Panc1 (cell line): ENCODE measurements around the gene NPC1L1. TPM values are rescaled to one million over a fixed set of nuclear protein-coding genes. Genes with fewer than 3 reads are reported as not detected.

Experiments used
- ATAC-seq: fragments of 200-7000 bp; cut with Tn5 transposase; 2 replicates; pipeline ENCODE4 v1.9.1; 2020; ENCODE audit warnings: mild to moderate bottlenecking, moderate library complexity
- BruUV-seq: library from RNA; stranded (reverse); fragments of 400-500 nt; replicated peaks from 2 replicates; lab custom pipeline; 2021; lab: Mats Ljungman, UMichigan
- CTCF ChIA-PET: fragments of 300-600 bp; sonication (Branson Sonifier 250); formaldehyde crosslinking; loops from one replicate; lab custom pipeline; 2022; ENCODE audit warnings: antibody characterized with exemption; lab: Charles Lee
- POLR2A ChIA-PET: fragments of 300-600 bp; sonication (Branson Sonifier 250); formaldehyde crosslinking; loops from one replicate; lab custom pipeline; 2022; ENCODE audit warnings: antibody characterized with exemption; lab: Charles Lee
- DNase-seq: peaks from one replicate; pipeline ENCODE4 v3.0.0-alpha.2; 2010; ENCODE audit warnings: low read depth, low spot score
- H3K27ac ChIP-seq: 2 replicates; pipeline ENCODE4 v1.5.1; 2011; ENCODE audit warnings: mild to moderate bottlenecking, low read length, inconsistent platforms
- H3K27me3 ChIP-seq: fragments of 200-500 bp; sonication (Bioruptor generic); 2 replicates; pipeline ENCODE4 v1.6.0; 2014; ENCODE audit warnings: low read length, inconsistent platforms; ENCODE audit not compliant: control insufficient read depth, insufficient read depth
- H3K36me3 ChIP-seq: fragments of 200-500 bp; sonication (Bioruptor generic); 2 replicates; pipeline ENCODE4 v1.5.1; 2014; ENCODE audit warnings: inconsistent platforms, mild to moderate bottlenecking, low read length, moderate library complexity; ENCODE audit not compliant: control insufficient read depth, insufficient read depth
- H3K4me1 ChIP-seq: 2 replicates; pipeline ENCODE4 v1.5.1; 2011; ENCODE audit warnings: inconsistent platforms, mild to moderate bottlenecking, low read length, moderate library complexity; ENCODE audit not compliant: control insufficient read depth, insufficient read depth
- H3K4me3 ChIP-seq, 2 experiments: 2 replicates each; pipeline ENCODE4 v1.5.1; 2011 to 2012; ENCODE audit warnings: low read depth in 2 of 2, low read length in 2 of 2, mild to moderate bottlenecking in 2 of 2, inconsistent platforms in 1 of 2, moderate library complexity in 1 of 2
- H3K9me3 ChIP-seq: fragments of 200-500 bp; sonication (Bioruptor generic); 2 replicates; pipeline ENCODE4 v1.5.1; 2014; ENCODE audit warnings: low read depth, mild to moderate bottlenecking, inconsistent platforms, low read length, moderate library complexity; ENCODE audit not compliant: control insufficient read depth, insufficient read depth
- CTCF ChIP-seq: fragments of 450-650 bp; IDR thresholded peaks from 2 replicates; pipeline ENCODE4 v1.5.1; 2017; ENCODE audit warnings: mild to moderate bottlenecking
- POLR2AphosphoS5 ChIP-seq: IDR thresholded peaks from 2 replicates; pipeline ENCODE4 v1.6.1; 2012; ENCODE audit warnings: mild to moderate bottlenecking, low read depth, low read length, moderate library complexity
- REST ChIP-seq, 2 experiments: IDR thresholded peaks; 2 replicates each; pipeline ENCODE4 v1.6.1; 2011 to 2012; ENCODE audit warnings: low read depth in 2 of 2, control low read depth in 1 of 2, low read length in 1 of 2, mild to moderate bottlenecking in 1 of 2, moderate library complexity in 1 of 2; ENCODE audit not compliant: insufficient read depth in 1 of 2
- SIN3A ChIP-seq: IDR thresholded peaks from 2 replicates; pipeline ENCODE4 v1.6.1; 2012; ENCODE audit warnings: low read depth, mild to moderate bottlenecking, low read length, moderate library complexity, borderline replicate concordance; ENCODE audit not compliant: insufficient read depth
- TCF7L2 ChIP-seq: IDR thresholded peaks from 2 replicates; pipeline ENCODE4 v1.6.1; 2011; ENCODE audit warnings: mild to moderate bottlenecking, low read depth, low read length, inconsistent platforms
- in situ Hi-C: cut with HindIII; loops from 2 replicates; pipeline ENCODE4 v1.10.0; 2016; ENCODE audit warnings: low sequenced_read_pairs, low pct_unique_long_range_greater_than_20kb
- intact Hi-C: fragments of 100-400 bp; cut with micrococcal nuclease; formaldehyde crosslinking; loops from one replicate; pipeline ENCODE4 v1.10.0; 2022; ENCODE audit not compliant: unreplicated experiment
- total RNA-seq: library from RNA; stranded (reverse); gene quantifications from one replicate; pipeline ENCODE4 v1.2.1, GENCODE V29; 2021; ENCODE audit not compliant: unreplicated experiment

NPC1L1 gene
- total RNA-seq, 1 experiment from 2014 or later: not detected

GRCh38 chr7:44484482-44485313, 56.4 kb downstream of the NPC1L1 start:
- in situ Hi-C loops (no loop called here), intact Hi-C loops (no loop called here)
- Histone ChIP-seq H3K4me3 (no peak overlapping the region), H3K4me1 (peaks cover 19% of the 10 kb centered on the region), H3K9me3 (no peaks in the 10 kb centered on the region), H3K27ac (no peak overlapping the region), H3K36me3 (peaks cover 42% of the 10 kb centered on the region), H3K27me3 (no peaks in the 10 kb centered on the region)
- CTCF ChIA-PET: no interaction called here
- DNase-seq: no peak
- POLR2A ChIA-PET: no interaction called here
- BruUV-seq: no TSS peak
- TF ChIP-seq POLR2AphosphoS5 (no peak), CTCF (no peak), SIN3A (no peak), REST (IDR thresholded peaks at IDR 0.05; ENCODE audit: insufficient read depth in 1 of 2, low read depth in 2 of 2, low read length in 1 of 2) (no peak), TCF7L2 (no peak)
- no peak for ATAC-seq

- intact Hi-C loops: no loop called here
- no peaks in the 10 kb centered on the region for H3K9me3 ChIP-seq
- no peak for TF ChIP-seq TCF7L2
- no peak for TF ChIP-seq SIN3A
- no peak for TF ChIP-seq REST (IDR thresholded peaks at IDR 0.05; ENCODE audit: insufficient read depth in 1 of 2, low read depth in 2 of 2, low read length in 1 of 2)
- DNase-seq (no peak), ATAC-seq (no peak)
- ChIA-PET CTCF (no interaction called here), POLR2A (interaction anchor here (0.6 kb wide), 1 partner anchor 27 kb away, joined by 7 read pairs; no protein-coding TSS in a partner anchor)
- no TSS peak for BruUV-seq
- H3K27me3 ChIP-seq: no peaks in the 10 kb centered on the region
- in situ Hi-C loops: no loop called here
- peaks cover 43% of the 10 kb centered on the region for H3K36me3 ChIP-seq
- H3K4me3 ChIP-seq: no peak overlapping the region
- no peak overlapping the region for H3K27ac ChIP-seq
- H3K4me1 ChIP-seq: peaks cover 8% of the 10 kb centered on the region; the same call in 1 of the 2 replicates
These were observed 58.3 kb downstream of the NPC1L1 start for GRCh38 chr7:44482502-44483485.
